ENCODE measurements around the gene ARSB. TPM values are rescaled to one million over a fixed set of nuclear protein-coding genes. Genes with fewer than 3 reads are reported as not detected.

ARSB gene
- total and polyA plus RNA-seq, 9 of the 15 experiments (the other 6 are each of a cell fraction or from before 2014, with no cell fraction given), result 0.52 to 4.6 (median 2.4) TPM

DNA sequence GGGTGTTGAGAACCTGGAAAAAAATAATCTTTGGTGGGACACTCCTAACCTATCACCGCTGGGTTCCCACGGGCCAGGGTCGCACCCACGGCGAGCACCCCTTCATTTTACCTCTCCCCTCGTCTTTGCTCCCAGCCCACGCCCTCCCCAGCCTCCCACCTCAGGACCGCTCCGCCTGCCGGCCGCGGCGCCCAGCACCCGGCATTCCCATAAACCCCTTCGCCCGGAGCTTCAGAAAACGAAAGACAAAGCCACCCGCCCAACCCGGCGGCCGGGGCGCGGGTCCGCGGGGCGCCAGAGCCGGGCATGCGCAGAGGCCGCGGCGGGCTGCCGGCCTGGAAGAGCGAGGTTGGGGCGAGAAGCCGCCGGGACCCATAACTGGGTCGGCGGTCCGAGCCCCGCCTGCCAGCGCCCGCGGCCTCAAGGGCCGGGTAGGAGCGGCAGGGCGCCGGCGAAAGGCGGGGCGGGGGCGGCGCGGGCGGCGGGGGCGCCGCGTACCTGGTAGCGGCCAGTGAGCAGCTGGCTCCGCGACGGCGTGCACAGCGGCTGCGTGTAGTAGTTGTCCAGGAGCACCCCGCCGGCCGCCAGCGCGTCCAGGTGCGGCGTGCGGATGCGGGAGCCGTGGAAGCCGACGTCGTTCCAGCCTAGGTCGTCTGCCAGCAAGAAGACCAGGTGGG is 533 bp downstream of the ARSB start (continued):
- TF ChIP-seq CREB1 (IDR thresholded peaks at IDR 0.05), result no peak
- TF ChIP-seq CREB1 (CRISPR knock-in tag; IDR thresholded peaks at IDR 0.05), result peak; percentile 29; the same call in 1 of the 2 replicates
- no peak for TF ChIP-seq PHB (CRISPR knock-in tag; IDR thresholded peaks at IDR 0.05)
- no peak for TF ChIP-seq BRD4 (IDR thresholded peaks at IDR 0.05)
- no peak for TF ChIP-seq POU5F1 (IDR thresholded peaks at IDR 0.05; ENCODE audit: borderline replicate concordance, low read depth, low read length, partially characterized antibody)
- peak; percentile 74; the same call in 1 of the 2 replicates for TF ChIP-seq ZNF197 (CRISPR knock-in tag; IDR thresholded peaks at IDR 0.05; ENCODE audit: low read depth)
- TF ChIP-seq CTCFL (IDR thresholded peaks at IDR 0.05; ENCODE audit: borderline replicate concordance, insufficient read depth, low read depth, low read length, poor library complexity, severe bottlenecking), result peak; percentile 5
- TF ChIP-seq MYC (IDR thresholded peaks at IDR 0.05; ENCODE audit: low read depth, low read length), result peak; percentile 53; the same call in 1 of the 2 replicates
- no peak for TF ChIP-seq MYC (CRISPR knock-in tag; IDR thresholded peaks at IDR 0.05; ENCODE audit: borderline replicate concordance, low read depth)
- no peak for TF ChIP-seq PRMT5 (CRISPR knock-in tag; IDR thresholded peaks at IDR 0.05)
- TF ChIP-seq RBBP5 (IDR thresholded peaks at IDR 0.05; ENCODE audit: borderline replicate concordance, insufficient read depth, low read length, poor library complexity, severe bottlenecking), result peak; percentile 74
- TF ChIP-seq SIX5 (IDR thresholded peaks at IDR 0.05; ENCODE audit: borderline replicate concordance in 1 of 2, insufficient read depth in 1 of 2, low read depth in 1 of 2, low read length in 2 of 2), result no peak
- TF ChIP-seq ZNF408 (CRISPR knock-in tag; IDR thresholded peaks at IDR 0.05; ENCODE audit: low read depth), result no peak
- peak; percentile 61 for TF ChIP-seq TFAP4 (CRISPR knock-in tag; IDR thresholded peaks at IDR 0.05; ENCODE audit: borderline replicate concordance)
- no peak for TF ChIP-seq HNRNPUL1 (IDR thresholded peaks at IDR 0.05; ENCODE audit: low read length)
- TF ChIP-seq, protein P1, sequence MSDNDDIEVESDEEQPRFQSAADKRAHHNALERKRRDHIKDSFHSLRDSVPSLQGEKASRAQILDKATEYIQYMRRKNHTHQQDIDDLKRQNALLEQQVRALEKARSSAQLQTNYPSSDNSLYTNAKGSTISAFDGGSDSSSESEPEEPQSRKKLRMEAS (CRISPR knock-in tag; IDR thresholded peaks at IDR 0.05), result peak; percentile 38; the same call in 1 of the 2 replicates
- no peak for TF ChIP-seq ZNF134 (CRISPR knock-in tag; conservative IDR thresholded peaks at IDR 0.05)
- TF ChIP-seq ERF (CRISPR knock-in tag; IDR thresholded peaks at IDR 0.05), result peak; percentile 12; the same call in 1 of the 2 replicates
- TF ChIP-seq BCOR (IDR thresholded peaks at IDR 0.05), result no peak
- no peak for TF ChIP-seq BHLHE40 (IDR thresholded peaks at IDR 0.05; ENCODE audit: low read length)
- TF ChIP-seq, protein P2, sequence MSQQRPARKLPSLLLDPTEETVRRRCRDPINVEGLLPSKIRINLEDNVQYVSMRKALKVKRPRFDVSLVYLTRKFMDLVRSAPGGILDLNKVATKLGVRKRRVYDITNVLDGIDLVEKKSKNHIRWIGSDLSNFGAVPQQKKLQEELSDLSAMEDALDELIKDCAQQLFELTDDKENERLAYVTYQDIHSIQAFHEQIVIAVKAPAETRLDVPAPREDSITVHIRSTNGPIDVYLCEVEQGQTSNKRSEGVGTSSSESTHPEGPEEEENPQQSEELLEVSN (IDR thresholded peaks at IDR 0.05; ENCODE audit: borderline replicate concordance in 1 of 2, extremely low read depth in 1 of 2, insufficient read depth in 1 of 2, insufficient read length in 1 of 2, low read depth in 1 of 2, low read length in 1 of 2, poor library complexity in 1 of 2, severe bottlenecking in 1 of 2), result peak; percentile 41 to 62
- TF ChIP-seq, protein P3, sequence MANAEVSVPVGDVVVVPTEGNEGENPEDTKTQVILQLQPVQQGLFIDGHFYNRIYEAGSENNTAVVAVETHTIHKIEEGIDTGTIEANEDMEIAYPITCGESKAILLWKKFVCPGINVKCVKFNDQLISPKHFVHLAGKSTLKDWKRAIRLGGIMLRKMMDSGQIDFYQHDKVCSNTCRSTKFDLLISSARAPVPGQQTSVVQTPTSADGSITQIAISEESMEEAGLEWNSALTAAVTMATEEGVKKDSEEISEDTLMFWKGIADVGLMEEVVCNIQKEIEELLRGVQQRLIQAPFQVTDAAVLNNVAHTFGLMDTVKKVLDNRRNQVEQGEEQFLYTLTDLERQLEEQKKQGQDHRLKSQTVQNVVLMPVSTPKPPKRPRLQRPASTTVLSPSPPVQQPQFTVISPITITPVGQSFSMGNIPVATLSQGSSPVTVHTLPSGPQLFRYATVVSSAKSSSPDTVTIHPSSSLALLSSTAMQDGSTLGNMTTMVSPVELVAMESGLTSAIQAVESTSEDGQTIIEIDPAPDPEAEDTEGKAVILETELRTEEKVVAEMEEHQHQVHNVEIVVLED (CRISPR knock-in tag; IDR thresholded peaks at IDR 0.05), result peak; percentile 58

Data from K562 (cell line).